ENCODE results near the gene KLK7.

KLK7 gene

GRCh38 chr19:50982186-50982585 is 1.5 kb downstream of the KLK7 start:
- TF ChIP-seq CTCF (IDR thresholded peaks at IDR 0.05): no peak
- H3K4me3 ChIP-seq (ENCODE audit: low read depth in 1 of 2, low read length in 1 of 2): no peak overlapping the region

DNA sequence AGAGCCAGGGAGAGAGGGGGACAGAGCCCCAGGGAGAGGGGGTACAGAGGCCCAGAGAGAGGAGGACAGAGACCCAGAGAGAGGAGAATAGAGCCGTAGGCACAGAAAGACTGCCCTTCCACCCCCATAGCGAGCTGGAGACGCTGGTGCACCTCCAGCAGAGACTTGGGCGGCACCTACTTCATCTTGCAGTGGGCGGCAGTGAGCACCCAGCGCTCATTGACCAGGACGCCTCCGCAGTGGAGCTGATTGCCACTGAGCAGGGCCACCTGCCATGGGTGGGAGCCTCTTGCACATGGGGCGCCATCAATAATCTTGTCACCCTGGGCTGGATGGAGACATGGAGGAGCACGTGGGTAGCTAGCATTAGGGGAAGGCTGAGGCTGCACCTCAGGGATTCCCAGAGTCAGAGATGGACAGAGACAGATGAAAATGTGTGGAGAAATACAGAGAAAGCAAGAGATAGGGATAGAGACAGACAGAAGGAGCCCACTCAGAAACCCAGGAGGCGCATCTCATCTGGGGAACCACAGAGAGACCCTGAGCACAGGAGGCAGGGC is 2.0 kb downstream of the KLK7 start:
- TF ChIP-seq CTCF (IDR thresholded peaks at IDR 0.05): no peak
- no peak overlapping the region for H3K27ac ChIP-seq

More at GRCh38 chr19:50982186-50982585, 1.5 kb downstream of the KLK7 start:
- no peaks in the 10 kb centered on the region for H3K36me3 ChIP-seq
- no peaks in the 10 kb centered on the region for H3K4me1 ChIP-seq (ENCODE audit: control insufficient read depth in 1 of 2, insufficient read depth in 1 of 2, low read depth in 1 of 2, low read length in 1 of 2)
- peaks cover 59% of the 10 kb centered on the region for H3K27me3 ChIP-seq
- H3K9me3 ChIP-seq: no peaks in the 10 kb centered on the region
- no peak overlapping the region for H3K27ac ChIP-seq

DNA sequence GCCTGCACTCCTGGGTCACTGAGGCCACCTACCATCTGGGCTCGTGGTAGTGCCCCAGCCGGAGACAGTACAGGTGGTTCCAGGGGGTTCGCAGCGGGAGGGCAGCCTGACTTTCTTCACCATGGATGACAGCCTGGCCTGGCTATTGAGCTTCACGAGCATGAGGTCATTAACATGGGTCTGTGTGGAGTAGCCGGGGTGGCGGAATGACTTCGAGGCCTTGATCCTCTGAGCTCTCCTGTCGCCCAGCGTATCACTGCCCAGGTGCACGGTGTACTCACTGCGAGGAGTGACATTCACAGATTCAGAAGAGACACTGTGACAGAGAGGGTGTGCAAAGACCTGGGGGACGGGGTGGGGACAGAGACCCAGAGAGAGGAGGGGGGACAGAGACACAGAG is 3.5 kb downstream of the KLK7 start:
- TF ChIP-seq CTCF (IDR thresholded peaks at IDR 0.05): no peak
- no peaks in the 10 kb centered on the region for H3K9me3 ChIP-seq
- no peaks in the 10 kb centered on the region for H3K36me3 ChIP-seq
- no peak overlapping the region for H3K27ac ChIP-seq
- H3K4me3 ChIP-seq (ENCODE audit: low read depth in 1 of 2, low read length in 1 of 2): no peak overlapping the region
- H3K4me1 ChIP-seq (ENCODE audit: control insufficient read depth in 1 of 2, insufficient read depth in 1 of 2, low read depth in 1 of 2, low read length in 1 of 2): no peaks in the 10 kb centered on the region
- peaks cover 62% of the 10 kb centered on the region for H3K27me3 ChIP-seq

More for the DNA sequence above, 2.0 kb downstream of the KLK7 start:
- Histone ChIP-seq H3K36me3 (no peaks in the 10 kb centered on the region), H3K9me3 (no peaks in the 10 kb centered on the region), H3K27me3 (peaks cover 62% of the 10 kb centered on the region), H3K4me3 (ENCODE audit: low read depth in 1 of 2, low read length in 1 of 2) (no peak overlapping the region), H3K4me1 (ENCODE audit: control insufficient read depth in 1 of 2, insufficient read depth in 1 of 2, low read depth in 1 of 2, low read length in 1 of 2) (no peaks in the 10 kb centered on the region)

DNA sequence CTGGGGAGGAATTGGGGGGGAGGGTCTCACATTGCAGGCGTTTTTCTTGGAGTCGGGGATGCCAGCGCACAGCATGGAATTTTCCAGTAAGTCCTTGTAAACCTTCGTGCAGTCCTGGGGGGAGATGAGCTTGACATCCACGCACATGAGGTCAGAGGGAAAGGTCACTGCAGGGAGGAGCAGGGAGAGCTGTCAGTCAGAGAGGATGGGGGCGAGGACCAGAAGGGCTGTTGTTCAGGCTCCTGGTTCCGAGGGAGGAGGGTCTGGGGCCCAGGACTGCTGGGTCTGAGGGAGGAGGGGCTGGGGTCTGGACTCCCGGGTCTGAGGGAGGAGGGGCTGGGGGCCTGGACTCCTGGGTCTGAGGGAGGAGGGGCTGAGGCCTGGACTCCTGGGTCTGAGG is 4.0 kb downstream of the KLK7 start:
- Histone ChIP-seq H3K27me3 (peaks cover 58% of the 10 kb centered on the region), H3K36me3 (no peaks in the 10 kb centered on the region), H3K9me3 (no peaks in the 10 kb centered on the region), H3K27ac (no peak overlapping the region), H3K4me3 (ENCODE audit: low read depth in 1 of 2, low read length in 1 of 2) (no peak overlapping the region), H3K4me1 (ENCODE audit: control insufficient read depth in 1 of 2, insufficient read depth in 1 of 2, low read depth in 1 of 2, low read length in 1 of 2) (no peaks in the 10 kb centered on the region)
- no peak for TF ChIP-seq CTCF (IDR thresholded peaks at IDR 0.05)

- no peak overlapping the region for H3K27ac ChIP-seq
- no peaks in the 10 kb centered on the region for H3K4me1 ChIP-seq (ENCODE audit: control insufficient read depth in 1 of 2, insufficient read depth in 1 of 2, low read depth in 1 of 2, low read length in 1 of 2)
- H3K36me3 ChIP-seq: no peaks in the 10 kb centered on the region
- H3K4me3 ChIP-seq (ENCODE audit: low read depth in 1 of 2, low read length in 1 of 2): no peak overlapping the region
- peaks cover 49% of the 10 kb centered on the region for H3K27me3 ChIP-seq
- no peak for TF ChIP-seq CTCF (IDR thresholded peaks at IDR 0.05)
- no peaks in the 10 kb centered on the region for H3K9me3 ChIP-seq
Observed at GRCh38 chr19:50978772-50979390, 4.8 kb downstream of the KLK7 start.
